Right atrium auricular region (tissue), 2 donors: Measurements from ENCODE around the gene EYA2. TPM values are rescaled to one million over a fixed set of nuclear protein-coding genes. Genes with fewer than 3 reads are reported as not detected.

Experiments
- DNase-seq: peaks from one replicate; pipeline ENCODE4 v3.0.0-alpha.2; 2019; ENCODE audit warnings: low spot score
- H3K27ac ChIP-seq, 2 donors: fragments of 200-600 bp; sonication (generic); 1 replicate in 1 of 2; 2 replicates in 1 of 2; pipeline ENCODE4 v1.5.1; 2016 to 2019
- H3K27me3 ChIP-seq, 2 donors: fragments of 200-600 bp; sonication (generic); one replicate each; pipeline versions ENCODE4 v1.5.1 to v1.6.0; 2017 to 2019
- H3K36me3 ChIP-seq: fragments of 200-600 bp; sonication (generic); one replicate; pipeline ENCODE4 v1.5.1; 2016
- H3K4me1 ChIP-seq, 2 donors: fragments of 200-600 bp; sonication (generic); one replicate each; pipeline versions ENCODE4 v1.5.1 to v1.6.0; 2017 to 2019
- H3K4me3 ChIP-seq, 2 donors: fragments of 200-600 bp; sonication (generic); 1 replicate in 1 of 2; 2 replicates in 1 of 2; pipeline ENCODE4 v1.5.1; 2017 to 2019; ENCODE audit warnings: mild to moderate bottlenecking in 1 of 2, moderate library complexity in 1 of 2
- H3K9me3 ChIP-seq, 2 donors: fragments of 200-600 bp; sonication (generic); one replicate each; pipeline ENCODE4 v1.5.1; 2019
- CTCF ChIP-seq, 2 donors: fragments of 200-600 bp; sonication (generic); IDR thresholded peaks; one replicate each; pipeline ENCODE4 v1.5.1; 2019; ENCODE audit warnings: antibody characterized with exemption in 2 of 2
- total RNA-seq, 2 donors: library from RNA; depleted of rRNA; stranded (reverse); fragments of >200 nt; gene quantifications; one replicate each; pipeline ENCODE4 v1.1.0, GENCODE V29; 2016

Gene EYA2
- total RNA-seq, 2 donors from 2014 or later = 0.30 to 2.6 TPM

GRCh38 chr20:46962452-46963195 is 68.0 kb downstream of the EYA2 start:
- H3K4me3 ChIP-seq = no peak overlapping the region
- no peaks in the 10 kb centered on the region for H3K9me3 ChIP-seq
- TF ChIP-seq CTCF (IDR thresholded peaks at IDR 0.05) = no peak
- no peaks in the 10 kb centered on the region for H3K27me3 ChIP-seq
- no peaks in the 10 kb centered on the region for H3K36me3 ChIP-seq
- H3K4me1 ChIP-seq = no peaks in the 10 kb centered on the region
- no peak overlapping the region for H3K27ac ChIP-seq
- no peak for DNase-seq

- DNase-seq = no peak
- Histone ChIP-seq H3K4me3 (no peak overlapping the region), H3K9me3 (no peaks in the 10 kb centered on the region), H3K27me3 (no peaks in the 10 kb centered on the region), H3K36me3 (no peaks in the 10 kb centered on the region), H3K4me1 (no peaks in the 10 kb centered on the region), H3K27ac (no peak overlapping the region)
- no peak for TF ChIP-seq CTCF (IDR thresholded peaks at IDR 0.05)
Measured at GRCh38 chr20:46963196-46963529, 68.5 kb downstream of the EYA2 start.

GRCh38 chr20:46963758-46964617 is 69.3 kb downstream of the EYA2 start:
- no peaks in the 10 kb centered on the region for H3K27me3 ChIP-seq

GRCh38 chr20:46964618-46965455 is 70.2 kb downstream of the EYA2 start:
- no peak for DNase-seq
- Histone ChIP-seq H3K9me3 (no peaks in the 10 kb centered on the region), H3K4me1 (no peaks in the 10 kb centered on the region), H3K27me3 (no peaks in the 10 kb centered on the region), H3K36me3 (no peaks in the 10 kb centered on the region), H3K4me3 (no peak overlapping the region), H3K27ac (no peak overlapping the region)
- TF ChIP-seq CTCF (IDR thresholded peaks at IDR 0.05) = no peak

More at GRCh38 chr20:46963758-46964617, 69.3 kb downstream of the EYA2 start:
- Histone ChIP-seq H3K4me1 (no peaks in the 10 kb centered on the region), H3K27ac (no peak overlapping the region), H3K9me3 (no peaks in the 10 kb centered on the region), H3K4me3 (no peak overlapping the region), H3K36me3 (no peaks in the 10 kb centered on the region)
- no peak for DNase-seq
- TF ChIP-seq CTCF (IDR thresholded peaks at IDR 0.05) = no peak

GRCh38 chr20:46965477-46965876 is 70.8 kb downstream of the EYA2 start:
- Histone ChIP-seq H3K36me3 (no peaks in the 10 kb centered on the region), H3K4me3 (no peak overlapping the region), H3K9me3 (no peaks in the 10 kb centered on the region), H3K4me1 (no peaks in the 10 kb centered on the region), H3K27ac (no peak overlapping the region), H3K27me3 (no peaks in the 10 kb centered on the region)
- TF ChIP-seq CTCF (IDR thresholded peaks at IDR 0.05) = no peak
- DNase-seq = no peak
